Measurements from ENCODE around the gene UCP3.

UCP3 gene, protein sequence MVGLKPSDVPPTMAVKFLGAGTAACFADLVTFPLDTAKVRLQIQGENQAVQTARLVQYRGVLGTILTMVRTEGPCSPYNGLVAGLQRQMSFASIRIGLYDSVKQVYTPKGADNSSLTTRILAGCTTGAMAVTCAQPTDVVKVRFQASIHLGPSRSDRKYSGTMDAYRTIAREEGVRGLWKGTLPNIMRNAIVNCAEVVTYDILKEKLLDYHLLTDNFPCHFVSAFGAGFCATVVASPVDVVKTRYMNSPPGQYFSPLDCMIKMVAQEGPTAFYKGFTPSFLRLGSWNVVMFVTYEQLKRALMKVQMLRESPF

DNA sequence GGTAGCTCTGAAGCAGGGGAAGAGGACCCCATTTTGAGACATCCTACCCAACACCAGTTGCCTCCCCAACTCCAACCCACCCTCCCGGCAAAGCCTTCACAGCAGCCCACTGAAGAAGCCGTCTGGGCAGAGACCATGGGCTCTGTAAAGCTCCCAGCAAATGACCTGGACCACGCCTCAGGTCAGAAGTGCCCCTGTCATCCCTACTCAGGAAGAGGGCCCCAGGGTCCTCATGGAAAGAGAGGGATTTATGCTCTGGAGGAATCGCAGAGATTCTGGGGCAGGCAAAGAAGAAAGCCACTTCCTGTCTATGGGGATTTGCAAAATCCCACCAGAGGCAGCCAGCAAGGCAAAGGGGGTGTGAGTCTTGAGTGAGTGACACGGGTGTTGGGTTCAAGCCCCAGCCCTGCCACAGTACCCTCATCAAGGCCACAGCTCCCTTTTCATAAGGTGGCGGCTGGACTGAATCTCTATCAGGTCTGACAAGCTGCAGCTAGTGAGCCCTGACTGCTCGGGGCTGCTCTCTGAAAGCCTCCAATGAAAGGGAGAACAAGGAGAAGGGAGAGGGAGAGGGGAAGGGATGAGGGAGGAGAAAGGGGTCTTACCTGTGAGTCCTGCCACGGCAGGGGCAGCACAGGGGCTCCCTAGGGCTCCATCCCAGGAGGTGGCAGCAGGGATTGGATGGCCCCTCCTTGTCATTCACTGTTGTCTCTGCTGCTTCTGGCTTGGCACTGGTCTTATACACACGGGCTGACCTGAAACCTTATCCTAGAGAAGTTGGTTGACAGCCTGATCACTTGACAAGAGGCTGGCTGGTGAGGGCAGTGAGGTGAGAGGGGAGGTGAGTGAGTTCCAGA, at the start of gene UCP3:
Gene UCP3 (minus strand): TSS at position 713 of the 857 bp plus-strand sequence. CDS start 2,043 bp downstream, outside the sequence.
- DNase-seq: no peak

DNA sequence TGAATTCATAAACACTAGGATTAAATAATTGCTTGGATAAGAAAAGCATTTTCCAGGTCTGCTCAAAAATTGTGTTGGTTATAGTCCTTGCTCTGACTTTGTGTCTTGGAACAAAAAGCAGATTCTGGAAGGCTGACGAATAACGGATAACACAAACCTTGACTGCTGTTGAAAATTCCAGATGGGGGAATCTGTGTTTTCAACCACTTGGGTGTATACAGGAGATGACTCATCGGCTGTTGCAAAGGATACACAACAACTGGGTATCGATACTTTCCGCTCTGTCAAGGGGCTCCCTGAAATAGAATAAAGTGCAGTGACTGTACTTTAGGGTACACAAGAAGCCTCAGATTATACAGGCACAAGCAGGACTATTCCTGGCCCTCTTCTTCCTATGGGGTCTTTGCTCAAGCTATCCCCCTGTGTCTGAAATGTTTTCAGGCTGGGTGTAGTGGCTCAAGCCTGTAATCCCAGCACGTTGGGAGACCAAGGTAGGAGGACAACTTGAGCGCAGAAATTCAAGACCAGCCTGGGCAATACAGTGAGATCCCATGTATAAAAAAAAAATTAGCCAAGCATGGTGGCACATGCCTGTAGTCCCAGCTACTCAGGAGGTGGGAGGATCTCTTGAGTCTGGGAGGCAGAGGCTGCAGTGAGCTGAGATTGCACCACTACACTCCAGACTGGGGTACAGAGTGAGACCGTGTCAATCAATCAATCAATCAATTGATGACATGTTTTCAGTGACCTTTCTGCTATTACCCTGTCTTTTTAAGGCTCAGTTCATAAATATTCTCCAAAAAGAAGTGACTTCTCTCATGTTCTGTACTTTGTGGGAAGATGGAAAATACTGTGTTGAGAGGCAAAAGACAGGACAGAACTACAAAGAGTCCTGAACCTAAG, 48.6 kb upstream of the UCP3 start:
- no peak for DNase-seq

DNA sequence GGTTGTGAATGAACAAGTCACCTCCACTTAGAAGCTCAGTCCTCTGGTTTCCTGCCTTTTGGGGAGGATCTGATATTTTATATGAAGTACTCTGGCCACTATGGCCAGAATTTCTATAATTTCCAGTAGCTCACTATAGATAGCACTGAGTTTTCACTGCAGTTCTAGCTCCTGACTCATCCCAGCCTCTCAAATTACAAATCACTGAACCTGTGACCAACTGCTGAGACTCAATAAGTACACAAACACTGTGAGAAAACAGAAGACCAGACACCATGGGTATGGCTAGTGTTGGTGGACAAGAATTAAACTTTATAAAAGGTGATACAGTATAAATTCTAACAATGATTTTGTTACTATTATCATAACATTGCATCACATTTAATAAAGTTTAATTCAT, 47.1 kb upstream of the UCP3 start:
- no peak for DNase-seq

DNA sequence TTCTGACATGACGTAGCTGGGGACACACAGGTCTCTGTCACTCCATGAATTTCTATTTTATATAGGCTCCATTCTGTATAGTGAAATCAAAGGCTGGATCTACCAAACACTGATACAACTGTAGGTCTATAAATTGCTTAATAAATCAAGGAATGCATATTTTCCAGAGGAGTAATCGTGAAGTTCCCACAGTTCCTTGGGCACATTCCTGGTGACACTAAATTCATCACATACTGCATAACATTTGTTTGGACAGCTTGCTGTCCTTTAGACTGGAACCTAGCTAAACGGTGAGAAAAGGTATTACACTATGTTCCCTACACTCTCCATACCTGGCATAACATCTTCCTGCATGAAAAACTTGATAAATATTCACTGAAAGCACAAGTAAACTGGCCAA, 41.6 kb upstream of the UCP3 start:
- no peak for DNase-seq

DNA sequence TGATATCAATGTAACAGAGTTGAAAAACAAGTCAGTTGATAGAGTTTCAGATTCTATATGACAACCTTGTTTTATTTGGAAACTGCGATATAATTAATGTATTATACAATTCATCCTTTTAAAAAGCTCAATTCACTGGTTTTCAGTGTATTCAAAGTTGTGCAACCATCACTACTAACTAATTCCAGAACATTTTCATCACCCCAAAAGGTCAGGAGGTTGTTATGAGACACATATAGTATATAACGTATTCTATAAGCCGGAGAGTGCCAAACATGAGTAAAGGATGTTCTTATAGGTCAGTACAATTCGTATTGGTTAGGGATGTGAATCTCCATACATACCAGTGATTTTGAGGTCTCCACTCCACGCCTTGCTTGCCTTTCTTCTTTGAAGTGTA, 40.1 kb upstream of the UCP3 start:
- no peak for DNase-seq

DNA sequence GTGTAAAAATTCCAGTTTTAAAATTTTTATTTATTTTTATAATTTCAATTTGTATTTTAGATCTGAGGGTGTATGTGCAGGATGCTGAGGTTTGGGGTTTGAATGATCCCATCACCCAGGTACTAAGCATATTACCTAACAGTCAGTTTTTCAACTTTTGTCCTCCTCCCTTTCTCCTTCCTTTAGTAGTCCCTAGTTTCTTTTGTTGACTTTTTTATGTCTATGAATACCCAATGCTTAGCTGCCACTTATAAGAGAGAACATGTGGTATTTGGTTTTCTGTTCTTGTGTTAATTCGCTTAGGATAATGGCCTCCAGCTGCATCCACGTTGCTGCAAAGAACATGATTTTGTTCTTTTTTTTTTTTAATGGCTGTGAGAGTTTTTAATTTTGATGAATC, 35.7 kb upstream of the UCP3 start:
- no peak for DNase-seq

DNA sequence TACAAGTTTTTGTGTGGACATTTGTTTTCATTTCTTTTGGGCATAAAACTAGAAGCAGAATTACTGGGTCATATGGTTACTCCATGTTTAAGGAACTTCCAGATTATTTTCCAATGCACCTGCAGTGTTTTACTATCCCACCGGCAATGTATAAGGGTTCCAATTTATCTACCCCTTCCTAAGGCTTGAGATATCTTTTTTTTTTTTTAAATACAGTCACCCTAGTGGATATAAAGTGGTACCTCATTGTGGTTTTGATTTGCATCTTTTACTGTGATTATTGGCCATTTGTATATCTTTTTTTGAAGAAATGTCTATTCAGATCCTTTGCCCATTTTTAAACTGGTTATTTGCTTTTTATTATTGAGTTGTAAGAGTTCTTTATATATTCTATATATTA, 34.6 kb upstream of the UCP3 start:
- DNase-seq: no peak

DNA sequence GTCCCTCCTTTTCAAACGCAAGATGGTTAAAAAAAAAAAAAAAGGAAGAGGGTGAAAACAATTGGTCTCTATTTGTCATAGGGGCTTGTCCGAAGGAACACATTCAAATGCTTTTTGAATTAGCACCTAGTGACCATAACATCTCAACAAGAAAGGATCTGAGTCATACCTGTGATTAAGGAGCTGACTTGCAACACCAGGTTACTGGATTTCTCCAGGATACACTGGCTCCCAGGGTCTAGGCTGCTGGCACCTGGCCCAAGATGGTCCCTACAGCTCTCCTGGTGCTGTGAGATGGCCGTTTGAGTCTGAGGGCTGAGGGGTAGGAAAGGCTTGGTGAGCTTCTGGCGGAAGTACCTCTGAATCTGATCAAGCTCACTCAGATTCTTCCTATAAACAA, 28.4 kb upstream of the UCP3 start:
- DNase-seq: no peak

DNA sequence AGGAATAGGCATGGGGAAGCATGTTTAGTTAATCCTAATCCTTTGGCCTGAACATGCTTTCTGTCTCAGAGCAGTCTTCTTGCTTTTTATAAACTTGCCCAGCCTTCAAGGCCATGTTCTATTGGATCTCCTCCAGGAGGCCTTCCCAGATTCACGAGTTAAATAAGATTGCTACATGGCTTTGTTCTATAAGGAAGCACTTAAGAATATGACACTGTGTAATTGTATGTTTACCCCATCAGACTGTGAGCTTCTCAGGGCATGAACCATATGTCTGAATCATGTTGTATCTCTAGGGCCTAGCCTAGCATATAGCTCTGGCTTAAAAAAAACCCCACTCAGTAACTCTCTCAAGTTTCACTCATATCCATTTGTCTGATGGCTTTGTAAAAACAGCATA, 26.4 kb upstream of the UCP3 start:
- DNase-seq: no peak

DNA sequence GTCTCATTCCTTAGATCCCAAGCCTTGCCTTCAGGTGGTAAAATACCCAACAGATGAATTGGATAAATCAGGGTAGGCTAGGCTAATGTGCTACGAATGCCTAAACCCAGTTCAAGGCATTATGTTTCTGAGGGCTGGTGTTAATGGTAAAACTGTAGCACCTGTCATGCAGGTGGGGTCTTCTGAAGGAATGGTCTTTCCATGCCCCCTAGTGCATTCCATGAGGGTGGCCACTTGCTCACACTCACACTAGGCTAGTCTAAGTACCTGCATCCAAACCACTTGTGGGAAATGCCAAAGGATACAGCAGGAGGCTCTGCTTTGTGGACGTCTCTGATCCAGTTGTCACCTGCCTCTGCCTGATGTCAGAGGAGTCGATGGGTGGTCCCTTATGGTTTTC, 24.2 kb upstream of the UCP3 start:
- DNase-seq: no peak

DNA sequence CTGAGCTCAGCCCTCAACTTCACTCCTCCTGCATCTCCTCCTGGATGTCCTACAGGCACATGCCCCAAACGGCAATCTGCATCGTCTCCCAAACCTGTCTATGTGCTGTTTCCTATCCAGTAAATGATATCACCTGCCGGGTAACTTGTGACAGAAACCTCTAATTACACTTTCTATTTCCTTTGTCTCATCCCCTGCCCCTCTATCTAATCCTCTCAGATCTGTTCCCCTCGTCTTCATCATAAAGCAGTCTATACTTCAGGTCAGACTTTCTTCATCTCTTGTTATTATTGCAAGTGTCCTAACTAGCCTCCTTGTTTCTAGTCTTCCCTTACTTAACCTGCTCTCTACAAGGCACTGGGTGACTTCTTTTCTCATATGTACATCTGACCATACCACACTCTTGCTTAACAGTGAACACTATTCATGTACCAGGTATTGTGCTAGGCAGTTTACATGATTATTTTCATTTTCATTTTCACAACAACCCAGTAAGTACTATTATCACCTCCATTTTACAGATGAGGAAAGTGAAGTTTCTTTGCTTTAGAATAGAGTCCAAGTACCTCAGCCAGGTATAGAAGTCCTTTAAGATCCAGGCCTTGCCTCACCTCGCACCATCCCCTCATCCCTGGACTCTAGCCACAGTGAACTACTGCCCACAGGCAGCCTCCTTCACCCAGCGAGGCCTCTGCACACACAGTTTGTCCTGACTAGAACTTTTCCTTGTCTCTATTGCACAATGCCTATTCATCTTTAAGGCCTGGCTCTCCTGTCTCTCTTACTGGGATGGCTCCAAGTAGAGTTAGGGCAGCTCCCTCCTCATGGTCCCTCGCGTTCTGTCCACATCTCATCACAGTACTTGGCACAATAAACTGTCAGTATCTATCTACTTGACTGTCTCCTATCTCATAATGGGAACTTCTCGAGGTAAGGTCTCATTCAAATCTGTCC, 22.1 kb upstream of the UCP3 start:
- DNase-seq: no peak

DNA sequence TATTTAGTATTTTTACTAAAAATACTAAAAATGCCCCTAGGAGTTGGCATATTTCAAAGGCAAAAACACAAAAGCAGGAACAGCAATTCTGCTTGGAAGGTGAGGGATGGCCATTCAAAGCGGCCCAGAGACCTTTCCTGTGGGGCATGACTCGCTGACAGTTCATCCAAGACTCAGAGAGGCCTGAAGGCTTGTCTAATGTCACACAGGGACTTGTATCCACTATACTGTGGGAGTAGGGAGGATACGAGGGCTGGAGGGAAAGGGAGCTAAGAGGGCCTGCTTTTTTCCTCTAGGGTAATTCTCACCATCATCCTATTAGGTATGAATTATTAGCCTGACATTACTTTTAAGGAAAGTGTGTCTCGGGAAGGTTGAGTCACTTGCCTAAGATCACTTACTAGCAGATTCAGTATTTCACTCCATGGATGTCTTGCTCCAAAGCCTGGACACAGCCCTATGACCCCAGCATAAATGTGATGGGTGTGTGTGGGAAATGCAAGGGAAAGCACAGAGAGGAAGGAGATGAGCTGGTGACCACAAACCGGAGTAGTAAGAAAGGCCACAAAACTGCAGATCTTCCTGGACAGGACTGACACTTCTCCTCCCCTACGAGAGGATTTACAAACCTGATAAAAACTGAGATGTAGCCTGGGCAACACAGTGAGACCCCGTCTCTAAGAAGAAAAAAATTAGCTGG, 16.7 kb upstream of the UCP3 start:
- no peak for DNase-seq

DNA sequence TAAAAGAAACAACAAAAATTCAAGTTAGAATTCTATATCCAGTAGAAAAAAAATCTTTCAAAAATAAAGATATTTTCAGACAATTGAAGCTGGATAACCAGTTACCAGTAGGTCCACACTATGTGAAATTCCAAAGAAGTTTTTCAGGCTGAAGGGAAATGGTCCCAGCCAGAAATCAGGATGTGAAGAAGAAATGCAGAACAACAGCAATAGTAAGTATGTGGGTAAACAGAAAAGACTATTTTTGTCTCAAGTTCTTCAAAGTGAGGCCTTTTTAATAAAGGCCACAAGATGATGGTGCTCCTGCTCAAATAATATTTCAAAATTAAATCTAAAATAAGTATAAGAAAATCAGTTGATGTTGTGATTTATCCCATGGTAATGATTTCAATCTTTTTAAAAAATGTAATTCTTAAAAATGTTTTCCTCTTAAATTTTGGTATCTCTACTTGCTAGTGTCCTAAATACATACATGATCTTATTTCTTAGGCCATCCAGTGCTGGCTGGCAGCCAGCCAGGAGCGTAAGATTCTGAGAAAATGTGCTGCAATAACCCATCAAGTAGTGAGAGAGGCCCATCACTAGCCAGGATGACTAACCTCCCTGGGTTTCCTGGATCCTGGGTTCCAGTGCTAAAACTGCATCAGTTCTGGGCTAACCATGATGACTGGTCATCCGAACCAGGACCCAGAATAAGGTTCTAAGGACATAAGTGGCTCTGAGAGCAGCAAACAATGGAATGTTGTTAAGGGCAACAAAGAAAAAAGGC, 15.6 kb upstream of the UCP3 start:
- no peak for DNase-seq

DNA sequence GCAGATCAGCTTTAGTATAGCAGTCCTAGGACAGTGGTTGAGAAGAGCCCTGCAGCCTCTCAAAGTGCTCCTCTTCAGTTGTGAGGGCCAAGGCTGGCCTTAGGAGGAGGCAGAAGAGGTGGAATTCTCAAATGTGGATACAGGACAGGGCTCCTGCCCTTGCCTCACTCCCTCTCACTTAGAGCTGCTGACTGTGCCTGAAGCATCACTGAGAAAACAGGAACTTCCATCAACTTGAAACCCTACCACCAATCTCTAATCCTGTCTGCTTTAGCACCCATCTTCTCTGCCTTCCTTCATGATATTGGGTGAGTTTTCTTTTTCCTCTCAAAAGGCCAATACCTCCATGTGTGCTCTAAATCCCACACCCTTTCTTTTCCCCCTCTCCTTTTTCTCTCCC, 14.4 kb upstream of the UCP3 start:
- DNase-seq: no peak

DNA sequence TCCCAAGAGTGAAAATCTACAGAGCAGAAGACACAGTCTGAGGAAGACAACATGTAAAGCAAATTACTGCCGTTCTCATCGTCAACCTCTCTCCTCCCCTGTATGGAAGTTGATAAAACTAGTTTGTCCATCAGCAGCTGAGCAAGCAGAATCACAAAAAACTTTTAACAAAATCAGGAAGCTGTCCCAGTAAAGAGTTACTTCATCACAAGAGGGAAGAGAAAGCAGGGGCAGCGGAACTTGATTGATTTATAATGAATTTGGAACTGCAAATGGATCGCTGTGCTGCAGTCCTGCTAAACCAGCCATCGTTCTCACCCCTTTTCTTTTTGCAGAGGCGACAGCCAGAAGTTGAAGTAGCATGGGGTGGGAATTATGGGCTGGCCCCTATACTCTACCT, 13.7 kb upstream of the UCP3 start:
- DNase-seq: no peak

DNA sequence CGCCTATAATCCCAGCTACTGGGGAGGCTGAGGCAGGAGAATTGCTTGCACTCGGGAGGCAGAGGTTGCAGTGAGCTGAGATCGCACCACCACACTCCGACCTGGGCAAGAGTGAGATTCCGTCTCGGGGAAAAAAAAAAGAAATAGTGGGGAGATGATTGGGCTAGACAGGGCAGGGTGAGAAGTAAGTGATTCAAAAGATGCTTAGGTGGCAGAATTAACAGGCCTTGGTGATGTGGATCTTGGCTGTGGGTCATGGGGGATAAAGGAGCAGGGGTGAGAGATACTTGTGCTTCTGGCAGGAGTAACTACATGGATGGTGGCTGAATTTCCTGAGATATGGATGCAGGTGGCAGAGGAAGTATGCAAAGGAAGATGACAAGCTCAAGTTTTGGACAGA, 13.1 kb upstream of the UCP3 start:
- no peak for DNase-seq

DNA sequence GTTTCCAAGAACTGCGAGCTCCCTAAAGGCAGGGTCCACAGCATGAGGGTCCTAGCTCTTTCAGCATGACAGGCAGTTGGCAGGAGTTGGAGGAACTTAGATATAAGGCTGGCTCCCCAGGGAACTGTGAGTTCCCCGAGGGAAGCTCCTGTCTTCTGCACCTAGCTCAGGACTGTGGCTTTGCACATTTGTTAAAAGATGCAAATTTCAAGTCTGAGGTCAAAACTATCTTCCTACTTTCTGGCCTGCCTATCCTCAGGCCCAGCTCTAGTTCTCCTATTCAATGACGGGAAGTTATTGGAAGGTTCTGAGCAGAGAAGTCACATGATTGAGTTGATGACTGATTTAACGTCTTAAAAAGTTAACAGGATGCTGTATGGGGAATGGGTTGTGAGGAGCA, 11.7 kb upstream of the UCP3 start:
- DNase-seq: no peak

DNA sequence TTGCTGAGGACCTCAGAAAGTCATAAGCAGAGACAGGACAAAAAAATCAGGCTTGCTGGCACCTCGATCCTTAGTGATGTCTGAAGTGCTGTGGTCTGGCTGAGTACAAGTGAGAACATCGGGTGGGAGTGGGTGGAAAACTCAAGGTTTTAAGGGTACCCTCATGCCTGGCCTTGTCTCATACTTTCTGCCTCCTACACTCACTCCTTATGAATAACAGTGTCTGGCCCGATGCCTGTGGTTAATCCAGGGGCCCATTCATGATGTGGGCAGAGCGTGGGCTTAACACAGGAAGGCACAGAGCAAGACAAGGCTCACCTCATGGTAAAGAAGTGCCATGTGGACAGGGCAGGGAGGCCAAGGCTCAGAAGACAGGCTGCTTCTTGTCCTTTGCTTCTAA, 11.0 kb upstream of the UCP3 start:
- DNase-seq: no peak

DNA sequence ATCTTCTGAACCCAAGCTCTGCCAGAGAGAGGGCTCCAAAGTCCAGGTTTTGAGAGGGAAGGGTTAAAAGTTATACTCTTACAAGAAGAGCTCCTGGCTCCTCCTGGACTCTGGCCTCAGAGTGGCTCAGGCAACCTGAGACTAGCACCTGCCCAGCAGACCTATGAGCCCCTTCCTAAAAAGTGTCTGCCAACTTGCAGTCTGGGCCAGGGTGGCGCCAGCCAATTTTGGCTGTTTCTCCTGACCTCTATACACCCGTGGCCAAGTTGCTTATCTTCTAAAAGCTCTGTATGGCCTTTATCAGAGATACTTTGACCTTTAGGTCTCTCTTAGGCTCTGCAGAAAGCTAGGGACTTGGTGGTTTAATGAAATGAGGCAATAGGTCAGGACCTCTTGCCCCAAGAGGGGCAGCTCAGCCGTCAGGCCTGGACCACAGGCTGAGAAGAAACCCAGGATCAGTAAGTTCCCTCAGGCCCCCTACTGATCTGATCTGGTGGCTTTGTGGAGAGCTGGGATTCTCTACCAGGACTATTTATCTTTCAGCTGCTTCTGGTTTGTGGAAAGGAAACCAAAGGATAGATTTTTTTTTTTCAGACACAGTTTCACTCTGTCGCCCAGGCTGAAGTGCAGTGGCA, 10.3 kb upstream of the UCP3 start:
- no peak for DNase-seq

DNA sequence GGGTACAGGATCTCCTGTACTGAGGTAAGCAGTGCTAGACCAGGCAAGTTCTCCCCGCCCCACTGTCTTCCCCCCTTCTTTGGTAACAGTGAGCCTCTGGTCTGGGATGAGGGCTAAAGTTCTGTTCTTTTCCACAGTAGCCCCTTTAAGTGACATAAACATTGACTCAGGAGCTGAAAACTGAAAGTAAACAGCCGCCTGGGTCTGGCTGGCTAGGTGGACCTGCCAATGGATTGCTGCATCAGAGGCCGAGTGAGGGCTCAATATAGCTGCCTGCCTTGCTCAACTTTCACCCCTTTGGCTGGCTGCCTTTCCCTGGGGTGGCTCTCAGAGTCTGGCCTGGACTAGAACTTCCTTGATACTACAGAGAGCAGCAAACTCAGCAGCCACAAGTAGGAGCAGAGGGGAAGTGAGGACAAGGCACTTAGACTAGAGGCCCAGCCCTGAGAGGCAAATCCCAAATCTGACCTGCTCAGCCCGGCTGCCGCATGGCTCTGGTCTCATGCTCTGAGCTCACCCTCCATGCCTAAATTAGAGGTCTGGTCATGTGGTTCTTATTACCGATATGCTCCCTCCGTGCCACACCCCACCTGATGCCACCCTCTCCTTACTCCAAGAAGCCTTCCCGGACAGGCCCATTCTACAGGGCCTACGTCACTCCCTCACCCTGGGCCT, 9.6 kb upstream of the UCP3 start:
- no peak for DNase-seq
